ENCODE data around the gene NPC1L1.

DNA sequence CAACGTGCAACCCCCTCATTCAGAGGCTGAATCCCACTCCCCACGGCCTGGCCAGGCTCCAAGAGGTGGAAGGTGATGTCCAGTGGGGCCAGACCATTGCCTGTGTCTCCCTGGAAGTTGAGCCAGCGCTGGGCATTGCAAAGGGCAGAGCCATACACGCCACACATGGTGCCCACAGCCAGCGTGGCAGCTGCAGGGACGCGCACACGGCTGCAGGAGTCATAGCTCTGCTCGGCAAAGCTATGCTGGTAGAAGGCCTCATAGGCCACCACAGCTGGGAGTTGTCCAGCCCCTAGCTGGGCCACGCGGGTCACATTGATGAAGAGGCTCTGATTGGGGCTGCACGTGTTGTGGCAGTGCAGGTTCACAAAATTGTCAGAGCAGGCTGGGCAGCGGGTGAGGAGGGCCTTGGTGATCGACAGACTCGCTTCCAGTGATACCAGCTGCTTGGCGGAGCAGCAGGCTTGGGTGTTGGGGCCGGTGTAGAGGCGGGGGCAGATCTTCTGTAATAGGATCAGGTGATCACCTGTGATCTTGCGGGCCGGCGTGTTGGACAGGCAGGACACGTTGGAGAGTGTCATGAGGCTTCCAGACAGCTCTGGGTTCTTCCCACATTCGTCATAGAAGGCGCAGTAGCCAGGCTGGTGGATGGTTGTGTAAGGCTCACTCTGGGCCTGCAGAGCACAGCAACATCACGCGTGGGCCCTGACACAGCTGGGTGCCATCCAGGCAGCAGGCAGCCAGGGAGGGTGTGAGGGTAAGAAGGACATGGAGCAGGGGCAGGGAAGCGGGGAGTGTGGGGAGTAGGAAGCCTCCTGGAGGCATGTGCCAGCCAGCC lies 1.2 kb downstream of the NPC1L1 start:
- TF ChIP-seq POLR2A (IDR thresholded peaks at IDR 0.05; ENCODE audit: low read depth, low read length) (no peak), SP1 (IDR thresholded peaks at IDR 0.05; ENCODE audit: low read depth, low read length) (no peak), MTA2 (IDR thresholded peaks at IDR 0.05; ENCODE audit: low read depth) (no peak), POLR2AphosphoS2 (IDR thresholded peaks at IDR 0.05; ENCODE audit: low read depth, low read length) (no peak), HDAC2 (IDR thresholded peaks at IDR 0.05) (no peak), CEBPB (IDR thresholded peaks at IDR 0.05; ENCODE audit: borderline replicate concordance in 1 of 2, low read depth in 2 of 2, low read length in 2 of 2) (no peak), CREB1 (IDR thresholded peaks at IDR 0.05; ENCODE audit: low read depth) (no peak), ESRRA (IDR thresholded peaks at IDR 0.05; ENCODE audit: low read length) (no peak), BHLHE40 (IDR thresholded peaks at IDR 0.05; ENCODE audit: borderline replicate concordance in 1 of 2, low read depth in 2 of 2, low read length in 1 of 2) (no peak)
- TF ChIP-seq, protein P1, sequence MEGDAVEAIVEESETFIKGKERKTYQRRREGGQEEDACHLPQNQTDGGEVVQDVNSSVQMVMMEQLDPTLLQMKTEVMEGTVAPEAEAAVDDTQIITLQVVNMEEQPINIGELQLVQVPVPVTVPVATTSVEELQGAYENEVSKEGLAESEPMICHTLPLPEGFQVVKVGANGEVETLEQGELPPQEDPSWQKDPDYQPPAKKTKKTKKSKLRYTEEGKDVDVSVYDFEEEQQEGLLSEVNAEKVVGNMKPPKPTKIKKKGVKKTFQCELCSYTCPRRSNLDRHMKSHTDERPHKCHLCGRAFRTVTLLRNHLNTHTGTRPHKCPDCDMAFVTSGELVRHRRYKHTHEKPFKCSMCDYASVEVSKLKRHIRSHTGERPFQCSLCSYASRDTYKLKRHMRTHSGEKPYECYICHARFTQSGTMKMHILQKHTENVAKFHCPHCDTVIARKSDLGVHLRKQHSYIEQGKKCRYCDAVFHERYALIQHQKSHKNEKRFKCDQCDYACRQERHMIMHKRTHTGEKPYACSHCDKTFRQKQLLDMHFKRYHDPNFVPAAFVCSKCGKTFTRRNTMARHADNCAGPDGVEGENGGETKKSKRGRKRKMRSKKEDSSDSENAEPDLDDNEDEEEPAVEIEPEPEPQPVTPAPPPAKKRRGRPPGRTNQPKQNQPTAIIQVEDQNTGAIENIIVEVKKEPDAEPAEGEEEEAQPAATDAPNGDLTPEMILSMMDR (IDR thresholded peaks at IDR 0.05 in 2 of 3, conservative IDR thresholded peaks at IDR 0.05 in 1 of 3; ENCODE audit: control insufficient read depth in 2 of 3, extremely low read depth in 1 of 3, insufficient read depth in 1 of 3, low read depth in 3 of 3, low read length in 3 of 3), result no peak
- TF ChIP-seq, protein P2, sequence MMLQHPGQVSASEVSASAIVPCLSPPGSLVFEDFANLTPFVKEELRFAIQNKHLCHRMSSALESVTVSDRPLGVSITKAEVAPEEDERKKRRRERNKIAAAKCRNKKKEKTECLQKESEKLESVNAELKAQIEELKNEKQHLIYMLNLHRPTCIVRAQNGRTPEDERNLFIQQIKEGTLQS (IDR thresholded peaks at IDR 0.05; ENCODE audit: borderline replicate concordance, extremely low read depth, low read depth, low read length), result no peak
- TF ChIP-seq, protein P3, sequence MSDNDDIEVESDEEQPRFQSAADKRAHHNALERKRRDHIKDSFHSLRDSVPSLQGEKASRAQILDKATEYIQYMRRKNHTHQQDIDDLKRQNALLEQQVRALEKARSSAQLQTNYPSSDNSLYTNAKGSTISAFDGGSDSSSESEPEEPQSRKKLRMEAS (IDR thresholded peaks at IDR 0.05; ENCODE audit: low read depth, low read length), result no peak
- TF ChIP-seq, protein P4, sequence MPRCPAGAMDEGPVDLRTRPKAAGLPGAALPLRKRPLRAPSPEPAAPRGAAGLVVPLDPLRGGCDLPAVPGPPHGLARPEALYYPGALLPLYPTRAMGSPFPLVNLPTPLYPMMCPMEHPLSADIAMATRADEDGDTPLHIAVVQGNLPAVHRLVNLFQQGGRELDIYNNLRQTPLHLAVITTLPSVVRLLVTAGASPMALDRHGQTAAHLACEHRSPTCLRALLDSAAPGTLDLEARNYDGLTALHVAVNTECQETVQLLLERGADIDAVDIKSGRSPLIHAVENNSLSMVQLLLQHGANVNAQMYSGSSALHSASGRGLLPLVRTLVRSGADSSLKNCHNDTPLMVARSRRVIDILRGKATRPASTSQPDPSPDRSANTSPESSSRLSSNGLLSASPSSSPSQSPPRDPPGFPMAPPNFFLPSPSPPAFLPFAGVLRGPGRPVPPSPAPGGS (IDR thresholded peaks at IDR 0.05; ENCODE audit: borderline replicate concordance, insufficient read depth, low read depth, low read length, poor library complexity, severe bottlenecking), result no peak
- TF ChIP-seq, protein P5, sequence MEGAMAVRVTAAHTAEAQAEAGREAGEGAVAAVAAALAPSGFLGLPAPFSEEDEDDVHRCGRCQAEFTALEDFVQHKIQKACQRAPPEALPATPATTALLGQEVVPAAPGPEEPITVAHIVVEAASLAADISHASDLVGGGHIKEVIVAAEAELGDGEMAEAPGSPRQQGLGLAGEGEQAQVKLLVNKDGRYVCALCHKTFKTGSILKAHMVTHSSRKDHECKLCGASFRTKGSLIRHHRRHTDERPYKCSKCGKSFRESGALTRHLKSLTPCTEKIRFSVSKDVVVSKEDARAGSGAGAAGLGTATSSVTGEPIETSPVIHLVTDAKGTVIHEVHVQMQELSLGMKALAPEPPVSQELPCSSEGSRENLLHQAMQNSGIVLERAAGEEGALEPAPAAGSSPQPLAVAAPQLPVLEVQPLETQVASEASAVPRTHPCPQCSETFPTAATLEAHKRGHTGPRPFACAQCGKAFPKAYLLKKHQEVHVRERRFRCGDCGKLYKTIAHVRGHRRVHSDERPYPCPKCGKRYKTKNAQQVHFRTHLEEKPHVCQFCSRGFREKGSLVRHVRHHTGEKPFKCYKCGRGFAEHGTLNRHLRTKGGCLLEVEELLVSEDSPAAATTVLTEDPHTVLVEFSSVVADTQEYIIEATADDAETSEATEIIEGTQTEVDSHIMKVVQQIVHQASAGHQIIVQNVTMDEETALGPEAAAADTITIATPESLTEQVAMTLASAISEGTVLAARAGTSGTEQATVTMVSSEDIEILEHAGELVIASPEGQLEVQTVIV (IDR thresholded peaks at IDR 0.05; ENCODE audit: borderline replicate concordance, partially characterized antibody), result no peak
